Spleen (tissue), 11 donors: Measurements from ENCODE around the gene SLC38A10. TPM values are rescaled to one million over a fixed set of nuclear protein-coding genes. Genes with fewer than 3 reads are reported as not detected.

Experiments used
- DNase-seq: peaks from one replicate; pipeline ENCODE4 v3.0.0-alpha.2; 2020
- H3K27ac ChIP-seq, 8 donors: fragments of 200-600 bp; sonication (generic) in 7 of 8; 1 replicate in 4 of 8; 2 replicates in 4 of 8; pipeline versions ENCODE4 v1.5.0 to v1.8.0; 2016 to 2021; ENCODE audit warnings: inconsistent platforms in 4 of 8, mild to moderate bottlenecking in 4 of 8, moderate library complexity in 1 of 8
- H3K27me3 ChIP-seq, 7 donors: fragments of 200-600 bp; sonication (generic) in 6 of 7; replicated peaks in 1 of 7; 1 replicate in 4 of 7; 2 replicates in 3 of 7; pipeline versions ENCODE4 v1.5.0 to v1.8.0; 2016 to 2021; ENCODE audit warnings: inconsistent platforms in 3 of 7, mild to moderate bottlenecking in 1 of 7
- H3K36me3 ChIP-seq, 6 donors: fragments of 200-600 bp; sonication (generic) in 5 of 6; 1 replicate in 4 of 6; 2 replicates in 2 of 6; pipeline versions ENCODE4 v1.5.0 to v1.8.0; 2016 to 2021; ENCODE audit warnings: inconsistent platforms in 2 of 6
- H3K4me1 ChIP-seq, 6 donors: fragments of 200-600 bp; sonication (generic) in 5 of 6; 1 replicate in 3 of 6; 2 replicates in 3 of 6; pipeline versions ENCODE4 v1.5.0 to v1.8.0; 2016 to 2021; ENCODE audit warnings: inconsistent platforms in 3 of 6
- H3K4me3 ChIP-seq, 8 donors: fragments of 200-600 bp; sonication (generic) in 7 of 8; 1 replicate in 4 of 8; 2 replicates in 4 of 8; pipeline versions ENCODE4 v1.5.0 to v1.8.0; 2016 to 2021; ENCODE audit warnings: inconsistent platforms in 4 of 8, mild to moderate bottlenecking in 4 of 8, moderate library complexity in 2 of 8
- H3K9me3 ChIP-seq, 8 donors: fragments of 200-600 bp; sonication (generic) in 7 of 8; 1 replicate in 4 of 8; 2 replicates in 4 of 8; pipeline versions ENCODE4 v1.5.0 to v1.8.0; 2016 to 2021; ENCODE audit warnings: inconsistent platforms in 4 of 8
- CTCF ChIP-seq, 11 experiments: fragments of 200-600 bp in 7 of 11; fragments of 450-650 bp in 4 of 11; sonication (generic) in 4 of 11; IDR thresholded peaks in 8 of 11; conservative IDR thresholded peaks in 3 of 11; 1 replicate in 7 of 11; 2 replicates in 4 of 11; pipeline versions ENCODE4 v1.4.0 to v1.8.0; 2016 to 2021; ENCODE audit warnings: antibody characterized with exemption in 11 of 11, inconsistent platforms in 4 of 11, mild to moderate bottlenecking in 1 of 11
- POLR2A ChIP-seq, 3 donors: fragments of 450-650 bp; IDR thresholded peaks; one replicate each; pipeline ENCODE4 v1.5.1; 2017; ENCODE audit warnings: antibody characterized with exemption in 3 of 3, mild to moderate bottlenecking in 1 of 3
- POLR2AphosphoS5 ChIP-seq, 3 donors: sonication (generic); formaldehyde crosslinking; IDR thresholded peaks; one replicate each; pipeline ENCODE4 v1.5.1; 2017; ENCODE audit warnings: antibody characterized with exemption in 3 of 3
- WGBS, 5 donors: extraction: QIAGEN DNeasy Blood & Tissue Kit in 3 of 5; methylation state at CpG; one replicate each; pipeline versions ENCODE4 v1.1.5 to v1.1.7; 2013 to 2018; 5-methylcytosine and 5-hydroxymethylcytosine counted together
- intact Hi-C: fragments of 100-400 bp; cut with DNase I; formaldehyde crosslinking; loops from one replicate; pipeline ENCODE4 v1.15.0; 2023; ENCODE audit warnings: low total_unique reads
- polyA plus RNA-seq, 3 donors: library from polyadenylated mRNA; stranded (reverse); fragments of 200-250 nt; gene quantifications; one replicate each; pipeline ENCODE4 v1.2.1, GENCODE V29; 2013
- total RNA-seq, 7 donors: library from RNA; depleted of rRNA in 3 of 7; stranded (reverse); fragments of >200 nt in 3 of 7; fragmentation: NEBNext Ultra II Directional in 4 of 7; extraction: Animal tissue kit (Norgen Biotek cat#: 25700) in 4 of 7; gene quantifications; one replicate each; pipeline versions ENCODE4 v1.1.0 to v1.2.1, GENCODE V29; 2016 to 2021
- donor health status: healthy with polysubstance abuse.
- donor health status: DM: no; HTN: no; CAD: no; lungs with moderate emphysema.
- donor health status: DM: no; HTN: no; CAD: no.
- donor health status: Bipolar disorder and iron deficiency.
- donor health status: healthy.
- donor health status: DM: no; HTN: no; CAD: no.
- donor health status: DM: yes; HTN: yes; CAD: no.

The SLC38A10 gene
- total and polyA plus RNA-seq, 10 donors, result 54.9 to 112 (median 86.6) TPM

GRCh38 chr17:81244358-81245023 is 50.6 kb downstream of the SLC38A10 start:
- H3K9me3 ChIP-seq, result no peaks in the 10 kb centered on the region
- 69 to 86% (median 77%) methylated on average over 18 to 24 of the region's 24 CpGs for WGBS, 5 donors
- intact Hi-C loops, result loop anchor here (5.0 kb wide), 1 partner anchor 102 kb away; no protein-coding TSS in a partner anchor

GRCh38 chr17:81243333-81243664 is 51.8 kb downstream of the SLC38A10 start:
- Histone ChIP-seq H3K4me1 (peaks cover 7 to 65% (median 42%) of the 10 kb centered on the region in 6 donors), H3K9me3 (no peaks in the 10 kb centered on the region), H3K27me3 (no peaks in the 10 kb centered on the region), H3K36me3 (peaks cover 0 to 48% (median 2%) of the 10 kb centered on the region in 6 donors), H3K27ac (no peak overlapping the region), H3K4me3 (no peak overlapping the region)
- TF ChIP-seq POLR2AphosphoS5 (IDR thresholded peaks at IDR 0.05) (peak in 1 of 3 donors; percentile 53), POLR2A (IDR thresholded peaks at IDR 0.05) (no peak)
- 75 to 86% (median 82%) methylated on average over 10 of the region's 10 CpGs for WGBS, 5 donors
- intact Hi-C loops, result loop anchor here (5.0 kb wide), 1 partner anchor 101 kb away; no protein-coding TSS in a partner anchor
- DNase-seq, result no peak

More at GRCh38 chr17:81244358-81245023, 50.6 kb downstream of the SLC38A10 start:
- peaks cover 7 to 58% (median 39%) of the 10 kb centered on the region in 6 donors for H3K4me1 ChIP-seq
- TF ChIP-seq POLR2A (IDR thresholded peaks at IDR 0.05), result no peak
- TF ChIP-seq CTCF (IDR thresholded peaks at IDR 0.05 in 8 of 11, conservative IDR thresholded peaks at IDR 0.05 in 3 of 11), result no peak
- TF ChIP-seq POLR2AphosphoS5 (IDR thresholded peaks at IDR 0.05), result peak; percentile 46 to 78 (median 63)
- H3K27ac ChIP-seq, result no peak overlapping the region
- DNase-seq, result peak; percentile 73
- H3K4me3 ChIP-seq, result no peak overlapping the region
- H3K27me3 ChIP-seq, result no peaks in the 10 kb centered on the region
- peaks cover 0 to 58% (median 3%) of the 10 kb centered on the region in 6 donors for H3K36me3 ChIP-seq

GRCh38 chr17:81242421-81243332 is 52.4 kb downstream of the SLC38A10 start:
- Histone ChIP-seq H3K27me3 (no peaks in the 10 kb centered on the region), H3K4me1 (peaks cover 13 to 71% (median 49%) of the 10 kb centered on the region in 6 donors), H3K9me3 (no peaks in the 10 kb centered on the region), H3K4me3 (no peak overlapping the region), H3K27ac (no peak overlapping the region), H3K36me3 (peaks cover 0 to 44% (median 2%) of the 10 kb centered on the region in 6 donors)
- DNase-seq, result no peak
- WGBS, 5 donors, result 68 to 82% (median 80%) methylated on average over 27 to 33 of the region's 33 CpGs
- no peak for TF ChIP-seq POLR2A (IDR thresholded peaks at IDR 0.05)
- peak in 2 of 3 donors; percentile 28 to 45 for TF ChIP-seq POLR2AphosphoS5 (IDR thresholded peaks at IDR 0.05)
- intact Hi-C loops, result loop anchor here (5.0 kb wide), 1 partner anchor 100 kb away; no protein-coding TSS in a partner anchor

- H3K9me3 ChIP-seq, result no peaks in the 10 kb centered on the region
- peak; percentile 50 to 93 (median 82) for TF ChIP-seq CTCF (IDR thresholded peaks at IDR 0.05 in 8 of 11, conservative IDR thresholded peaks at IDR 0.05 in 3 of 11)
- TF ChIP-seq POLR2A (IDR thresholded peaks at IDR 0.05), result no peak
- TF ChIP-seq POLR2AphosphoS5 (IDR thresholded peaks at IDR 0.05), result peak; percentile 22 to 76 (median 46)
- intact Hi-C loops, result loop anchor here (5.0 kb wide), 1 partner anchor 100 kb away; no protein-coding TSS in a partner anchor
- no peak overlapping the region for H3K27ac ChIP-seq
- H3K27me3 ChIP-seq, result no peaks in the 10 kb centered on the region
- no peak overlapping the region for H3K4me3 ChIP-seq
- WGBS, 5 donors, result 47 to 57% (median 53%) methylated on average over 16 to 26 of the region's 26 CpGs
- H3K36me3 ChIP-seq, result peaks cover 0 to 41% (median under 1%) of the 10 kb centered on the region in 6 donors
- DNase-seq, result peak; percentile 90
- H3K4me1 ChIP-seq, result peaks cover 19 to 80% (median 57%) of the 10 kb centered on the region in 6 donors
Observed at GRCh38 chr17:81241648-81242420, 53.3 kb downstream of the SLC38A10 start.
